Astrocyte of the cerebellum (primary cell): ENCODE measurements around the gene RNF148.

Source experiments
- DNase-seq: peaks from one replicate; pipeline ENCODE4 v3.0.0-alpha.2; 2011; ENCODE audit warnings: low read depth
- H3K4me3 ChIP-seq: 2 replicates; pipeline ENCODE4 v1.5.1; 2011; ENCODE audit warnings: mild to moderate bottlenecking, low read depth, low read length, moderate library complexity
- CTCF ChIP-seq: IDR thresholded peaks from 2 replicates; pipeline ENCODE4 v1.5.1; 2012; ENCODE audit warnings: low read length, low read depth, moderate library complexity, mild to moderate bottlenecking; ENCODE audit errors: missing control alignments
- in situ Hi-C: cut with HindIII; loops from 2 replicates; pipeline ENCODE4 v1.10.0; 2017; ENCODE audit warnings: low sequenced_read_pairs

The RNF148 gene

GRCh38 chr7:122702872-122703510, at the start of gene RNF148:
Gene RNF148 (minus strand): TSS chr7:122702922. CDS start chr7:122702750, 172 bp downstream.
- DNase-seq: no peak
- TF ChIP-seq CTCF: no peak
- no peak within 1 kb of the TSS for H3K4me3 ChIP-seq
- in situ Hi-C loops: no loop called here

DNA sequence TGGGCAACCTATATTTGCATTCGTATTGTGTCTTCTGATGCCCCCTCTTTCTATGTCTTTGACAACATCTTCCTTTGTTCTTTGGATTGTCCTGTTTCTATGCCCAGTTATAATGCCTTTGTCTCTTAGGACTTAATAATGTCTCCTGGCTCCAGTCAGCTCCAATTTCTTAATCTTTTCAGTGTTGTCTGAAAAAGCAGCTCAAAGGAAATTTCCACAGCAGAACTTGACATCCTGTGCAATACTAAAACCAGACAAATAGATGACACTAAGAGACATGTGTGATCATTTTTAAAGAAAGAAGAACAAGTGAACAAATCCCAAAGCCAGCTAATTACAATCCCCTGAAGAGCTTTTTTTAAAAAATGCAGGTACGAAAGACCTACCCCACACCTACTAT, 47.7 kb upstream of the RNF148 start:
- H3K4me3 ChIP-seq: no peak overlapping the region
- in situ Hi-C loops: no loop called here
- DNase-seq: no peak
- TF ChIP-seq CTCF: no peak

- in situ Hi-C loops: no loop called here
- H3K4me3 ChIP-seq: no peak overlapping the region
- DNase-seq: no peak
- TF ChIP-seq CTCF: no peak
These were observed 45.5 kb upstream of the RNF148 start for GRCh38 chr7:122748195-122748594.

- no peak for TF ChIP-seq CTCF
- H3K4me3 ChIP-seq: no peak overlapping the region
- in situ Hi-C loops: no loop called here
- no peak for DNase-seq
These were observed 44.2 kb upstream of the RNF148 start for GRCh38 chr7:122746948-122747347.

DNA sequence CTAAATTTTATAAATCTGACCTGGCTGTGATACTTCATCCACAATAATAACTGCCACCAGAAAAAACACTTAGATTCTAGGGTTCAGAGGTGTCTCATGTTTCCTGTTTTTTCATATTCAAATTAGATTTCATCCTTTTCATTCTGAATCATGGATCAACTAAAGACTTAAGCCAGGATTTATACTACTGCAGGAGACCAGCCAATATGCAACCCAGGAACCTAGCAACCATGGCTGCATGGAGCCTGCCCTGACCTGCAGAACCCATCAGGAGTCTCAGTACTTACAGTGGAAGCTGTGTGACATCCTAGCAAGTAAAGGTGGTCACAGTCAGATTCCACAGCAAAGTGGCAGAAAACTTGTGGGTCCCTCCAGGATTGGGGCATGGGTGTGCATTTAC, 40.5 kb upstream of the RNF148 start:
- in situ Hi-C loops: no loop called here
- no peak for TF ChIP-seq CTCF
- DNase-seq: no peak
- H3K4me3 ChIP-seq: no peak overlapping the region

DNA sequence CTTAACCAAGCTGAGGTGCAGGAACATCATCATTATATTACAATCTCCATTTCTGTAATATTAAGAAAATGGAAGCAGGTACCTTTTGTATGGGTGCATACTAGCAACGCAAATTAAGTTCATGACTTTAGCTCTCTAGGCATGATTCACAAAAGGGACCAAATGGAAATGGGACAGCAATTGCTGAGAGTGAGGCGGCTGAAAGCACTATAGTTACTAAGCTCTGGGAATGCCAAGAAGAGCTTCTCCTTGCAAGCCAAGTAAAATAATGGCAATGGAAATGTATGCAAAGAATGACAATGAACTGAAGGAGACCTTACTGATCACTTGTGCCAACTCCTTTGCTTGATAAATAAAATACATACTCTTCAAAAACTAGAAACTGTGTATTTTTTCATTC, 36.2 kb upstream of the RNF148 start:
- DNase-seq: no peak
- TF ChIP-seq CTCF: no peak
- in situ Hi-C loops: no loop called here
- H3K4me3 ChIP-seq: no peak overlapping the region

DNA sequence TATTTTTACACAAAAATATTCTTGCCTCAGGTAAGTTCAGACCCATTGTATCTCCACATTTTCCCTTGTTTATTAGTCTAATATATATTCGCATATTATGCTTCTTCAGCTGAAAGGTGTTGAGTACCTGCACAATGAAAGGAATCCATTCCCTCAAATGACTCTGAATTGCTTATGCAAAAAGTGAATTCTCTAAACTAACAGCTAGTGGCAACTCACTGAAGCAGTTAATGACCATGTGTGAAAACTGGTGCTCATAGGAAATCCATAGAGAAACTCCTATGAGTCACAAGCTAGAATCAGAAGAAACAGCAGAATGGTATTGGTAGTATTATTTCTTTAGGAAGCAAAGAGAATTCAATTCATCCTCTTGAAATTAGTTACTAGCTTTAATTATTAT, 33.5 kb upstream of the RNF148 start:
- no peak overlapping the region for H3K4me3 ChIP-seq
- in situ Hi-C loops: no loop called here
- no peak for DNase-seq
- TF ChIP-seq CTCF: no peak
